BJ (cell line): ENCODE measurements around the gene GIGYF2. TPM values are rescaled to one million over a fixed set of nuclear protein-coding genes. Genes with fewer than 3 reads are reported as not detected.

Experiments used
- CTCF ChIA-PET: fragments of 350-600 bp; formaldehyde crosslinking; extraction: SDS; loops from one replicate; lab custom pipeline; 2021; ENCODE audit warnings: antibody characterized with exemption, inconsistent platforms; lab: Yijun Ruan, JAX
- POLR2A ChIA-PET: fragments of 300-600 bp; sonication (Branson Sonifier 250); formaldehyde crosslinking; extraction: SDS; loops from one replicate; lab custom pipeline; 2021; ENCODE audit warnings: antibody characterized with exemption; lab: Charles Lee
- DNase-seq: peaks from one replicate; pipeline ENCODE4 v3.0.0-alpha.2; 2011; ENCODE audit warnings: low read depth
- H3K27me3 ChIP-seq: 2 replicates; pipeline ENCODE4 v1.6.0; 2011; ENCODE audit warnings: low read length; ENCODE audit not compliant: control insufficient read depth, insufficient read depth
- H3K36me3 ChIP-seq: 2 replicates; pipeline ENCODE4 v1.5.1; 2011; ENCODE audit warnings: low read length; ENCODE audit not compliant: control insufficient read depth, insufficient read depth
- H3K4me3 ChIP-seq: 2 replicates; pipeline ENCODE4 v1.5.1; 2011; ENCODE audit warnings: low read depth, mild to moderate bottlenecking, control low read depth, low read length
- polyA plus RNA-seq: library from polyadenylated mRNA; depleted of rRNA; stranded (reverse); fragments of >200 nt; gene quantifications from 2 replicates; pipeline ENCODE4 v1.2.3, GENCODE V29; 2011
- TF ChIP-seq, protein P1 (sequence below): IDR thresholded peaks from 2 replicates; pipeline ENCODE4 v1.5.1; 2011; ENCODE audit warnings: low read depth, mild to moderate bottlenecking, control low read depth, inconsistent platforms, low read length, moderate library complexity; ENCODE audit not compliant: insufficient read depth

Gene GIGYF2
- polyA plus RNA-seq, 1 experiment, result 28.0 TPM

DNA sequence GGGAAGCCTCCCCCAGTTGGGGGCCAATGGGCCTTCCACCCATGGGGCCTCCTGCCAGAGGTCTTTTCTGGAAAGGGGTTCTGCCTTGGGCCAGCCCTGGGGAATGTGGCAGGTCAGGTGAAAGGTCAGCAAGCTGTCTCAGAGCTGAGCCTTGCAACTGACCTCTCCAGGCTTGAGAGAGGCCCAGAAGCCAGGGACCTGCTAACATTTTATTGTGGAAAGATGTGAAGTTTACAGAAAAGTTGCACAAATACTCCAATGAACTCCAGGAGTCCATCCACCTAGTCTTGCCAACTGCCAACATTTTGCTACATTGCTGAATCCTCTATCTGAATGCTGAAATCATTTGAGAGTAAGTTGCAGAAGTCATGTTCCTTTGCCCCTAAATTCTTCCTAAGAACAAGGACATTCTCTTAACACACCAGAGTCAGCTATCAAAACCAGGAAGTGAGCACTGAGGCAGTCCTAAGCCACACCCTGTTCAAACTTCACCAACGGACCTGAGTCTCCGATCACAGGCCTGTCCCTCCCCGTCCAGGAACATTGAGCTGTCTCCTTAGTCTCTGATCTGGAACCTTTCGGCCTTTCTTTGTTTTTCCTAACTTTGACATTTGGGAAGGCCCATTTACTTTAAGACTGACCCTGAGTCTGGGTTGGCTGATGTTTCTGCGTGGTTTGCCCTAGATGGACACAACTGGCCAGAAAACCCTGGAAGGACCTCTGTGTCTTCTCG, 176.9 kb downstream of the GIGYF2 start:
- Histone ChIP-seq H3K27me3 (peaks cover 2% of the 10 kb centered on the region), H3K36me3 (no peaks in the 10 kb centered on the region), H3K4me3 (no peak overlapping the region)
- DNase-seq, result no peak
- CTCF ChIA-PET, result interaction anchor here (2.0 kb wide), 1 partner anchor 180 kb away, joined by 10 read pairs; no protein-coding TSS in a partner anchor
- TF ChIP-seq, protein P1, sequence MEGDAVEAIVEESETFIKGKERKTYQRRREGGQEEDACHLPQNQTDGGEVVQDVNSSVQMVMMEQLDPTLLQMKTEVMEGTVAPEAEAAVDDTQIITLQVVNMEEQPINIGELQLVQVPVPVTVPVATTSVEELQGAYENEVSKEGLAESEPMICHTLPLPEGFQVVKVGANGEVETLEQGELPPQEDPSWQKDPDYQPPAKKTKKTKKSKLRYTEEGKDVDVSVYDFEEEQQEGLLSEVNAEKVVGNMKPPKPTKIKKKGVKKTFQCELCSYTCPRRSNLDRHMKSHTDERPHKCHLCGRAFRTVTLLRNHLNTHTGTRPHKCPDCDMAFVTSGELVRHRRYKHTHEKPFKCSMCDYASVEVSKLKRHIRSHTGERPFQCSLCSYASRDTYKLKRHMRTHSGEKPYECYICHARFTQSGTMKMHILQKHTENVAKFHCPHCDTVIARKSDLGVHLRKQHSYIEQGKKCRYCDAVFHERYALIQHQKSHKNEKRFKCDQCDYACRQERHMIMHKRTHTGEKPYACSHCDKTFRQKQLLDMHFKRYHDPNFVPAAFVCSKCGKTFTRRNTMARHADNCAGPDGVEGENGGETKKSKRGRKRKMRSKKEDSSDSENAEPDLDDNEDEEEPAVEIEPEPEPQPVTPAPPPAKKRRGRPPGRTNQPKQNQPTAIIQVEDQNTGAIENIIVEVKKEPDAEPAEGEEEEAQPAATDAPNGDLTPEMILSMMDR, result no peak
- POLR2A ChIA-PET, result no interaction called here

DNA sequence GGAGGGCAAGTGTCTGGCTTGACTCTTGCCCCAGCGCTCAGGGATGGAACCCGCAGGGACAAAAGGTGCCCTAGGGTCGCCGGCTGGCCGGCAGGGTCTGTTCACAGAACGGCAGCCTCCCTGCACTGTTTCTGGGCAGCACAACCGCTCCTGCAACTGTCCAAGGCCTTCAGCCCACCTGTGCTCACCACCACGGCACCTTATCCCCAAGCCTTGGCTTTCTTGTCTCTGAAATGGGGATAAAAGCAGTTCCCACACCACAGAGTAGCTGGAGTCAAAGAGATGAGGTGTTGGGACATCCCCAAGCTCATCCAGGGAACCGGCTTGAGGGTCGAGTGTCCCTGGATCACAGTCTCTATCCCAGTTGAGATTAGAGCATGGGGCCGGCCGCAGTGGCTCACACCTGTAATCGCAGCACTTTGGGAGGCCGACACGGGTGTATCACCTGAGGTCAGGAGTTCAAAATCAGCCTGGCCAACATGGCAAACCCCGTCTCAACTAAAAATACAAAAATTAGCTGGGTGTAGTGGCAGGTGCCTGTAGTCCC, 177.6 kb downstream of the GIGYF2 start:
- CTCF ChIA-PET, result interaction anchor here (0.6 kb wide), 1 partner anchor 85 kb away, joined by 3 read pairs; no protein-coding TSS in a partner anchor
- no peak for DNase-seq

DNA sequence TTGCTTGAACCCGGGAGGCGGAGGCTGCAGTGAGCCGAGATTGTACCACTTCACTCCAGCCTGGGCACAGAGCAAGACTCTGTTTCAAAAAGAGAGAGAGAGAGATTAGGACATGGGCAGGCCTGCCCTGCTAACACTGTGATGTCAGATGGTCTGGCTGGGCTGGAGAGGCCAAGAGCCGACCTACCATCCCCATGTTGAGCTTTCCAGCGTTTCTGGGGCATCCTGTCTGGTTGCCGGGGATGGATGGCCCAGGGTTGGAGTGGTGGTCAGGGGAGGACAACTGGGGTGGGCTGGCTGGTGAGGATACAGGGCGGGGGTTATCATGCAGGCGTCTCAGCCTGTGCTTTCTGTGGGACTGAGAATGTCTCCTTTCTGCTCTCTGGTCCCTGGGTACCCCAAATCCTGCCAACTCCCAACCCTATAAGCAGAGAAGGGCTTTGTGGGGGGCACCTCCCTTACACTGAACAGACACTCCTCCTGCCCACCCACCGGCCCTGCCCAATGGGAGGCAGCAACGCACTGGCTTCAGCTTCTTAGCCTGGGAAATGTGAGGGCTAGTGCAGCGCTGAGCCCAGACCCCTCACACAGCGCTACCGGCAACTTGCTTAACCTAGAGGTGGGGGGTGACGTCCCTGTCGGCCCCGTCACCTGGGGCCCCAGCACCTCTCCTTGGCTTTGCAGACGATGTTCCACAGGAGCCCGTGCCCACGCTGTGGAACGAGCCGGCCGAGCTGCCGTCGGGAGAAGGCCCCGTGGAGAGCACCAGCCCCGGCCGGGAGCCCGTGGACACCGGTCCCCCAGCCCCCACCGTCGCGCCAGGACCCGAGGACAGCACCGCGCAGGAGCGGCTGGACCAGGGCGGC, 178.4 kb downstream of the GIGYF2 start:
- POLR2A ChIA-PET, result no interaction called here
- no peak overlapping the region for H3K4me3 ChIP-seq

More for the DNA sequence above, 177.6 kb downstream of the GIGYF2 start:
- Histone ChIP-seq H3K4me3 (no peak overlapping the region), H3K36me3 (no peaks in the 10 kb centered on the region), H3K27me3 (peaks cover 2% of the 10 kb centered on the region)
- POLR2A ChIA-PET, result no interaction called here
- TF ChIP-seq, protein P1, result no peak

DNA sequence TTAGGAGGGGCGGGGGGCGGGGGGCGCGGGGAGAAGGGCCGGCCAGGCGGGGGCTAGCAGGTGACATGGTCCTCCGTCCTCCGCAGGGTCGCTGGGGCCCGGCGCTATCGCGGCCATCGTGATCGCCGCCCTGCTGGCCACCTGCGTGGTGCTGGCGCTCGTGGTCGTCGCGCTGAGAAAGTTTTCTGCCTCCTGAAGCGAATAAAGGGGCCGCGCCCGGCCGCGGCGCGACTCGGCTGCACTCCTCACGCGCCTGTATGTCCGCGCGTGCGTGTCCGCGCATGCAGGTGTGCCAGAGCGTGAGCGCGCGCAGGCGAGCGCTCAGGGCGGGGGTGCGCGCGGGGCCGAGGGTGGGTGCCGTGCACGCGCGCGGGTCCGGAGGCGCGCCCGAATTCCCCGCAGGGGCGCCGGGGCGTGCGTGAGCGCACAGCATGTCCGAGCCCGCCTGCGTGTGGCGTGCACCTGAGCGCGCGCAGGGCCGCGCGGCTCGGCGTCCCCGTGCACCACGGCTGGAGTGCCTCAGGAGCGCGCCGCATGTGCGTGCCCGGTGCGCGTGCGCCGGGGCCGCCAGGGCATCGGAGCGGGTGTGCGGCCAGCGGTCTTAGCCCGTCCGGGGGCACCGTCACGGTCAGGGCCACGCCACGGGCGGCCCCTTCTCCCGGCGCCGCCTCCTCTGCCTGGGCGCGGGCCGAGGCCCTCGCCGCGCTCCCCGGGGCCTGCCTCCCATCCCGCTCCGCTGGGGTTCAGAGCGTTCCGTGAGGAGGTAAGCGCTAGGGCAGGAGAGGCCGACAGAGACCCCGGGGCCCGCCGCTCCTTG, 179.2 kb downstream of the GIGYF2 start:
- DNase-seq, result no peak
- CTCF ChIA-PET, result interaction anchor here (0.9 kb wide), 1 partner anchor 15 kb away, joined by 4 read pairs; no protein-coding TSS in a partner anchor
- POLR2A ChIA-PET, result no interaction called here
- H3K27me3 ChIP-seq, result peaks cover 2% of the 10 kb centered on the region
- H3K36me3 ChIP-seq, result no peaks in the 10 kb centered on the region
- TF ChIP-seq, protein P1, result 0 out of 2 replicates have a peak, but pooled peaks have one; percentile 16
- H3K4me3 ChIP-seq, result peak overlapping the region; percentile 21

More for the DNA sequence above, 178.4 kb downstream of the GIGYF2 start:
- Histone ChIP-seq H3K36me3 (no peaks in the 10 kb centered on the region), H3K27me3 (peaks cover 2% of the 10 kb centered on the region)
- TF ChIP-seq, protein P1, result no peak
- no peak for DNase-seq
- CTCF ChIA-PET, result interaction anchor here (0.6 to 0.9 kb wide), 3 partner anchors 14 to 84 kb away, joined by 3 to 4 read pairs (median 3); no protein-coding TSS in a partner anchor
